Stimulated activated CD4-positive, alpha-beta T cell treated with anti-CD3 and anti-CD28 coated beads, TNF-alpha, amount 100 ng/mL, for 24 hours (primary cell): ENCODE data around the gene DPM1.
A peak's percentile ranks its signal among the peaks of the same experiment; 100 is the strongest.

Source experiments
- DNase-seq, 3 experiments: peaks; one replicate each; pipeline ENCODE4 v3.0.0-alpha.2; 2020; ENCODE audit warnings: low read depth in 3 of 3

Gene DPM1

DNA sequence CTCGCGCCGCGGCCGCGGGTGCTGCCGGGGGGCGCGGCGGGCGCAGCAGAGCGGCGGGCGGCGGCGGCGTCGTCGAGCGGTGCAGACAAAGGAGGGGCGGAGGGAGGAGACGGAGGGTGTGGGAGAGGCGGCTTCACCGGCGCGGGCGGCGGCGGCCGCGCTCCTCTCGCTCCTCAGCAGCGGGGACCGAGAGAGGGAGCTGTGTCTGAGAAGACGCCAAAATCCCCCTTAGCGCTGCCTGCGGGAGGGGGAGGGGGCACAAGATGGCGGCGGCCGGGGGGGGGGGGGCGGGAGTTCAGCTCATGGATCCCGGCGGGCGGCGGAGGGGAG lies 27.4 kb downstream of the DPM1 start:
- DNase-seq = no peak

DNA sequence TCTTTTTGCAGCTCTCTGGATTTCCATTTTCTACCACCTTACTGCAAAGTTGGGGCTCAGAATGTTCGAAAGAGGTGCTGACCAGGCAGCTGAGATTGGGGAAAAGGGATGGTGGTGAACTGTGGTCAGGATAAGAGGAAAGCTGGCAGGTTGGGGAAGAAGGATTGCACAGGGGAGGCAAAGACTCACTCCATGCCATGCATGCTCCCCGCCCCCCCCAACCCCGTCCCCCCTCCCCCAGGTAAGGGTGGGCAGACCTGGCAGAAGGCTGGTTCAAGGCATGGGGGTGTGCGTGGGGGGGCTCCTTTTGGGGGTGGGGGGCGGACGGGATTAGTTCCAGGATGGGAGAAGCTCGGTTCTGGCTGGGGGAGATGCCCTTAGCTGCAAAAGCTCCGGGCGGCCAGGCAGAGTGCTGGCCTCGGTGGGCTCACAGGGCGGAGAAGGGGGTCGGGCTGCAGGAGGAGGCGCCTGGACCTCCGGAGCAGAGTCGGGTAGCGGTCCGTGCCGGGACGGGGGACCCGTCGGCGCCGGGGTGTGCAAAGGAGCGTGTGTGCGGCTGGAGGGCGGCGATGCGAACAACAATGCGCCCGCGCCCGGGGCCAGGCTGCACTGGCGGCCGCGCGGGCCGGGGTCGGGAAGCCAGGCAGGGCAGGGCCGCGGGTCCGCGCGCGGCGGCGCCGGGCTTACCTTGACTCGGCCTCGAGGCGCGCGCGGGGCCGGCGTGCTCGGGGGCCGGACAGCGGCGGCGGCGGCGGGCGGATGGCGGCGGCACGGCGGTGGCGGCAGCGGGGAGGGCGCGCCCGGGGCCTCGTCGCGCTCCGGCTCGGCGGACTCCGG lies 28.0 kb downstream of the DPM1 start:
- peak in 1 of 3 experiments; percentile 18 for DNase-seq

DNA sequence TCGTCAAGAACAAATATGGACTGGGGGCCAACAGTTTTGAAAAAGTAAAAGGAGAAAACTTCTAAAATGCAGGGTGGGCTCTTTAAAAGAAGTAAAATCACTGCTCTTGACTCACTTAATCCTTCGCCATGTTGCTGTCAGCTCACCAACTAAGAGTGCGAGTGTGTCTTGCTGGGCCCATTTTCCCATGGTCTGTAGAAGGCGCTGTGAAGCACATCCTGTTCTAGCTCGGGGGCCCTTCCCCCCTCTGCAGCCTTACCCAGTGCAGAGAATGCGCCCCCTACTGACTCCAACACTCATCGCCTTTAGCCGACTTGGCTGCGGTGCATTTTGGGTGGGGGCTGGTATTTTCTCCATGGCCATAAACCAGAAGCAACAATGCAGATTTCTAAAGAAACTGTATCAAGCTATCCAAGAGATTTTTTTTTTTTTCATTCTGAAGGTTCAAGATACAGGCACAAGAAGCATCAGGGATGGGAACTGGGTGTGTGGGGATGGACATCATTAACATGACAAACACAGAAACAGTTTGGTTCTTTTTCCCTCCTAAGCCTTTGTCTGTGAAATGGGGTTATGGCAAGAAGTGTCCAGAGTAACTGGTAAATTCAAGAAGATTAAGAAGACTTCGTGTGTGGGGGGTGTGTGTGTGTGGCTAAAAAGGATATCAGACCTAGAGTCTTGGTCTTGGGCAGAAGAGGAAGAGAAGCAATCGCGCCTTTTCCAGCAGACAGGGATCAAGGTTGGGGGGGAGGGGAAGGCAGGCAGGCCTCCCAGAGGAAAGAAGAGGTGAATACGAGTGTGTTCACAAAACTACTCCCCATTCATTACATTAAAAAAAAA lies 28.8 kb downstream of the DPM1 start:
- DNase-seq = peak; percentile 83 to 91 (median 89)

DNA sequence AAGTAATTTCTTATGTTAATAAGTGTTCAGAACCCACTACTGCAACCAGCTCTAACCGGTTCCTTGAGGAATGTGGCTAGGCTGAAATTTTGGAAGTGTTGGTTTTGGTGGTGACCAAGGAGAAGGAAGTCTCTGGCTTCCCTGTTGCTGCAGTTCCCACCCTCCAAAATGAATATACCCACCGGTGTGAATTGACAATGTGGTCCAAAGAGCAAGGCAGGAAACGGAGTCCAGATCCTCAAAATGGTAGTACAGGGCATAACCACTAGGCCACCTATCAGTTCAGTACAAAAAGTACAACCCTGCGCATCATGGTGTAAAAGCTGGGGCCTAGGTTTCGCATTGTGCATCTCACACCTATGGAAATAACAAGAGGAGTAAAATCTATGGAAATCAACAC lies 29.9 kb downstream of the DPM1 start:
- DNase-seq = no peak

DNA sequence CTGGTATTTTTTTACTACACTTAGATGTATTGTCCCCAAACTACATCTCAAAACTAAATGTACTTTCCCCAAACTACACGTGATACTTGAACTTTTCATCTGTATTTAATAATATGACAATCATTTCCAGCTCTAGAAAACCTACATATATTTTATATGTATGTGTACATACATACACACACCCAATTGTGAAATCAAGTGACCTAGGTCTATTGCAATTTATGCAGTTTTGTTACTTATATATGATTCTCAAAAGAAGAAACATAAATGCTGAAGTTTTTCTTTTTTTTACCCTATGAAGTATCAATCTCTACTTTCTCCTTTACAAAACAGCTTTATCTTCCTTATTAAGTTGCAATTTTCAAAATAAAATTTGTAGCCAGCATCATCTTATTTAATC lies 31.8 kb downstream of the DPM1 start:
- DNase-seq = no peak

DNA sequence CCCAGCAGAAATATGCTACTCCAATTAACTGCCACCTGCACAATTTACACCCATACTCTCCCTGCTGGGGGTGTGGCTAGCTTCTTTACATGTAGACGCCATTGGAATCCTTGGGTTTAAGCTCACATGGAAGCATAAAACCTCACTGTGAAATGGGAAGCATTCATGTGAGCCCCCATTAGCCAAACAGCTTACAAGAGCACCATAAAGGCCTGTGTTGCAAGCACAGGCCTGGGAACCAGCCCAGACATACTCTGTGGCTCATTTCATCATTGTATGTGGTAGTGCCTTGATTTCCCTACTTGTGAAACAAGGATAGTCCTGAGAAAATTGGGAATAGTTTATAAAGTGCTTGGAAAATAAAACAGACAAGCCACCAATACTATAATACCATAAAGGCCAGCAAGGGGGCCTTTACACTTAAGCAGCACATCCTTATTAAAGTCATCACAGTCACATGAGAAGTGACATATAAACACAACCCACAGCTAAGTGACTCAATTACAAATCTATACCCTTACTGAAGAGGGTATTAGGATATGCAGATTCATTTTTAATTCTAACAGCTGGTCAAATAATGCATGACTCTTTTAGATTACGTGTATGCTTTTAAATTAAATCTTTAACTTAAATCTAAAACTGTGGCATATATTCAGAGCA lies 33.9 kb downstream of the DPM1 start:
- no peak for DNase-seq

DNA sequence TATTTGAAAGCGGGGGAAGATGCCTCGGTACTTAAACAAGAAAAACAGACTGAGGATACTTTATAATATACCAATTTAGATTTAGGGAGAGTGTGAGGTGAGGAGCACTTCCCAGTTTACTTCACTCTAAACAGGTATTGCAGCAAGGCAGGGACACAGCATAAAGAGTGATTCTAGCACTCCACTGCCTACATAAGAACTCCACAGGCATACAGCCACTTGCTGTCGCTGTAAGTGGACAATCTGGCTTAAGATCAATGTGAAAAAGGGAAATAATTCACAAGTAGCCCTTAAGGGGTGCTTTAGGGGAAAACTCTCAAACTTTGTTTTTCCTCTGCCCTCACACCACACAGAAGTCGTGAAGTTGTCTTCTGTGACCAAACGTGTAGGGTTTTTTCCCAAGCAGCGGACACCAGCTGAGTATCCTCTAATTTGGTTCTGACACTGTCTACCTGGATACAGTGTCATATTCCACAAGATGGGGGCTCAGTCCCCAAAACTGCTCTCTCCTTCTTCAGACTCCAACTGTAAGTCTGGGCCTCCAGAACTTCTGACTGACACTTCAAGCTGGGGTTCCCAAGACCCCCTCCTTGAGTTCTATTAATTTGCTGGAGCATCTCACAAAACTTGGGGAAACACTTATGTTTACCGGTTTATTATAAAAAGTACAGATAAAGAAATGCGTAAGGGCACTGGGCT lies 36.4 kb downstream of the DPM1 start:
- DNase-seq = no peak

DNA sequence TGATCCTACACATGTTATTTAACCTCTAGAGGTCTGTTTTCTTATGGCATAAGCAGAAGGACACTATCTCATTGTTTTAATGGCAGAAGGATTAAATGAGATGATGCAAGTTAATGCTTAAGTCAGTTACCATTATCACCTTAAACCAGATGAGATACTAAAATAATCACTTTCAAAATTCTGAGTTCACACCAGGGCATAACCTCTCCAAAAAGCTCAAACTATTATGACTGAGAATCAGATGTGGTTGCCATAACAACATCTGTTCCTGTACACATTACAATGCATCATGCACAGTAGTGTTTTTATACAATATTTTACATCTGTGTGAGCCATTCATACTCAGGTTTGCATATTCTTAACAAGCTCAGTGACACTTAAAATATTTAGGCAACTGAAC lies 37.3 kb downstream of the DPM1 start:
- DNase-seq = no peak

DNA sequence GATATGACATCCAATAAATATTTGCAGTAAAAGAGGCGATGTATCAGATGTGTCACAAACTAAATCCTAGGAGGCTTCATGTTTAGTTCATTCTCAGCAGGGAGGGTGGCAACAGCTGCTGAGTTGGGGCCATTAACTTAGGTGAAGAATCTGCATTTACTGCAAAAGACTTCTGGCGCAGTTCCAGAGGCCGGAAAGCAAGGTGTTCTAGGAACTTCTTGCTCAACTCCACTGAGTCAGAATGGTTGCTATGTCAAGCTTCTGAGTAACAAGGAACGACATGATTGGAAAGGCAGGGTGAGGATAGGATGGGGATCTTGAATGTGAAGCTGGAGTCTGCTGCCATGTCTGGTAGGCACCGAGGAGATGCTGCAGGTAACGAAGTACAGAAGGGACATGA lies 38.8 kb downstream of the DPM1 start:
- DNase-seq = no peak

DNA sequence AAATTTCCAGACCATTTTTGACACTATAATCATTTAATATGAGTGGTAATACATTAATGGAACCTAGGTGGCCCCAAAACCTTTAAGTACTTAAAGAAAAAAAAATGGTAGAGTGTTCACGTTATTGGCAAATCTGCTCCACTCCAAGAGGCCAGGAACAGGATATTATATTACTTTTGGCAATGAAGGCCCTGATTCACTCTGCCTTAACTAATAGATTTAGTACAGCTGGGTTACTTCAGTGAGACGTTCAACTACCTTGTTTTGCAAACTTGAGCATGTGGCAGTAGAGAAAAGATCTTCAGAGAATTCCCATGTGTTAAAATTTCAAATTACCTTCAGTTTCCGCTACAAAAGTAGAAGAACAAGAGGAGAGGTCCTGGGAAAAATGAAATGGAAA lies 39.9 kb downstream of the DPM1 start:
- no peak for DNase-seq

DNA sequence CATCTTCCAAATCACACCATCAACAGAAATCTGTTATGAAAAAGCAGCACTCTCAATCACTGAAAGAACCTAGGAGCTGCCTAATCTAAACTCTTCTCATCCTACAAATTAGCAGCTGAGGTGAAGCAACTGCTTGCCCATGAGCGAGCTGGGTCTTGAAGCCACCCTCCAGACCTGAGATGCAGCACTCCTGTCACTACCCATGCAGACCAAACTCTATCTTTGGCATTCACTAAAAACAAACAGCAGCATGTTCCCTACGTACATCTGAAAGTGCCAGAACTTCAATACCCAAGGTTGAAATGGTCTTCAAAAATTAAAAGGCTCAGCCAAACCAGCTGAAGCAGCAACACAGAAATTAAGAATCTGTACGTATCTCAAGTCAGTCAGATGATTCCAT lies 41.4 kb downstream of the DPM1 start:
- no peak for DNase-seq

DNA sequence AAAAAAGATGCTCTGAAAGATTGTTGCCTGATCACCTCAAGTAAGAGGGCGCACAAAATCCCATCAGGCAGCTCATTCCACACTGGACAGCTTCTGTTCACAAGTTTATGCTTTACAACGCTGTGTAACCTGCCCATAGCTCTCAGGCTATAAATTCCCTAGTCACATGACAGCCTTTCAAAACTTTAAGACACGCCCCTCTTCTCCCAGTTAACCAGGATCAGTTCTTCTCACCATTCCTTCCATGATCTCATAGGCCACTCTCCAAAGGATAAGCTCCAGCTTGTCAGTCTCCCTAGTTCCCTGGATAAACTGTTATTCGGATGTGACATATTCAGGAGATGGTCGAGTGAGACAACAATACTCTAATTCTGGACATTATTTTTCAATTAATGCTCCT lies 42.1 kb downstream of the DPM1 start:
- no peak for DNase-seq

DNA sequence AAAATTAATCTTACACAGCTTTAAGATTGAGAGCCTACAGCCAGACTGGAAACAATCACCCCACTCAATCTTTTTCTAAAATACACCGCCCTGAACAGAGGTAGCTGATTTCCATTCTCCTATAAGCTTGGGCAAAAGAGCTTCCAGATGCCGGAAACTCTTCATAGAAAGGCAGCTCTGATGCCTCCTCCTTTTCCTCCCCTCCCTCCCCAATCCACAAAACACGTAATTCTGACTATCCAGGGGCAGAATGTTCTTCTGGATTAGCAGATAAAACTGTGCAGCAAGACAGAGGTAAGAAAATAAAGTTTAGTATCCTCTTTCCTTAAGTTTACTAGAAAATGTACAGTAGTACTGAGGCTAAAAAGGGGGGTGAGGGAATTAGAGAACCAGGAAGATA lies 42.9 kb downstream of the DPM1 start:
- DNase-seq = no peak

DNA sequence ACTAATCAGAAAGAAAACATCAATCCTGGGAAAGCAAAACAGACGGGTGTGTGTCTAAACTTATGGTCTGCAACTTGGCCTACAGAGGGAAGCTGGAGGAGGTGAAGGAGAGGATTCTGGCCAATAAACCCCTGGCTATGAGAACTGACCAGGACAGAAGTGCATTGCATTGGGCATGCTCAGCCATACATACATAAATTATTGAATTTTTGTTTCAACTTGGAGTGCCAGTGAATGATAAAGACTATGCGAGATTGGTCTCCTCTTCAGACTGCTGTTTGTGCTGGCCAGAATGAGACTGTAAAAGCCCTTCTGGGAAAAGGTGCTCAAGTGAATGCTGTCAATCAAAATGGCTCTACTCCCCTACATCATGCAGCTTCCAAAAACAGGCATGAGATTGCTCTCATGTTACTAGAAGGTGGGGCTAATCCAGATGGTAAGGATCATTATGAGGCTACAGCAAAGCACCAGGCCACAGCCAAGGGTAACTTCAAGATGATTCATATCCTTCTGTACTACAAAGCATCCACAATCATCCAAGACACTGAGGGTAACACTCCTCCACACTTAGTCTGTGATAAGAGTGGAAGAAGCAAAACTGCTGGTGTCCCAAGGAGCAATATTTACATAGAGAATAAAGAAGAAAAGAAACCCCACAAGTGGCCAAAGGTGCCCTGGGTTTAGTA lies 44.5 kb downstream of the DPM1 start:
- DNase-seq = no peak

DNA sequence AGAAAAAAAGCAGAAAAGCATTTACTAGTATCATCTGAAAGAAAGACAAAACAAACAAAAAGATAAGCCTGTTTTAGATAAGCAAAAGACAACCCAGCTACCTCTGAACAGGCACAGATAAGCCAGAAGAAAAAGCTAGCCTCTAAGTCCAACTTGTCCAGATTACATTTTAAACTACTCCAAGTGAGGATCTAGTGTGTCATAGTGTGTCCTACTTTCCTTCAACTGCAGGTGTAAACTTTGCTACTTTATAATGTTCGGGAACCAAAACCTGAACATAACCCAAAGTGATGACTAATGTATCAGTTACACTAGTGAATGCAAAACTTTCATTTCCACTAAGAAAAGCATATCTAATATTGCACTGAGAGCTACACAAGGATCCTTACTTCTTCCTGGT lies 46.6 kb downstream of the DPM1 start:
- DNase-seq = no peak

DNA sequence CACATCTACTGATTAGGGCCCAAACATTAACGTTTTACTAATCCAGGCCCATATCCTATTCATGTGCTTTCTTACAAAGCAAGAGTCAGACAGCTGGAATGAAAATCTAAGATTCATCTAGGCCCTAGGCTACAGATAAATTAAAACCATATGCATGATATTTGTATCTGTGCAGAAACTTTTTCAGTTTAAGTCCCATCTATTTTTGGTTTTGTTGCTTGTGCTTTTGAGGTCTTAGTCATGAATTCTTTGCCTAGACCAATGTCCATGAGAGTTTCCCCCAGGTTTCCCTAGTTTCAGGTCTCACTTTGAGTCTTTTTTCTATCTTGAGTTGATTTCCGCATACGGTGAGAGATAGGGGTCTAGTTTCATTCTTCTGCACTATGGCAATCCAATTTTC lies 47.3 kb downstream of the DPM1 start:
- DNase-seq = no peak

DNA sequence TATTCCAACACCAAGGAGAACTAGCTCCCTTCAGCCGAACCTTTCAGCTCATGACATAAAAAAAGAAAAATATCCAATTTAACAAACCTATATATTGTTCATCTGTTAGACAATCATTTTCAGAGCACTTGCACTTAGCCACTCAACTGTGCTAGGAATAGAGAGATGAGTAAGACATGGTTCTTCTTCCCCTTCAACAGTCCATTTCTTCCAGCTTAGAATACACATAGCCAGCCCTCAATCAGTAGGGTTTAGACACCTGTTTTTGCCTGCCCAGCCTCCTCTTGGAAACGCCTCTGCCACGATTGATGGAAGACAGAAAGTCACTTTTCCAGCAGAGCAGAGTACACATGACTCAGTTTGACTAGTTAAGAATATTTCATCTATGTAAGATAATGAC lies 48.9 kb downstream of the DPM1 start:
- no peak for DNase-seq

DNA sequence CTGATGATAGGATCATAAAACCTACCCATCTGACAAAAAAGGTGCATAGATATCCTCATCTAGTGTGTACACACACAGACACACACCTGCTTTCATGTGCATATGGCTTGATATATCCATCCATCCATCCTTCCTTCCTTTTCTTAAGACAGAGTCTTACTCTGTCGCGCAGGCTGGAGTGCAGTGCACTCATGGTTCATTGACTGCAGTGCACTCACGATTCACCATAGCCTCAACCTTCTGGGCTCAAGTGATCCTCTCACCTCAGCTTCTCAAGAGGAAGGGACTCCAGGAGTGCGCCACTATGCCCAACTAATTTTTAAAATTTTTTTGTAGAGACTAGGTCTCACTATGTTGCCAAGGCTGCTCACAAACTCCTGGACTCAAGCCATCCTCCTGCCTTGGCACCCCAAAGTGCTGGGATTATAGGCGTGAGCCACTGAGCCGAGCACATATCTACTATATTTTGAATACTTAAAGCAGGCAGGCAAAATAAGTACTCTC lies 54.2 kb downstream of the DPM1 start:
- DNase-seq = no peak

DNA sequence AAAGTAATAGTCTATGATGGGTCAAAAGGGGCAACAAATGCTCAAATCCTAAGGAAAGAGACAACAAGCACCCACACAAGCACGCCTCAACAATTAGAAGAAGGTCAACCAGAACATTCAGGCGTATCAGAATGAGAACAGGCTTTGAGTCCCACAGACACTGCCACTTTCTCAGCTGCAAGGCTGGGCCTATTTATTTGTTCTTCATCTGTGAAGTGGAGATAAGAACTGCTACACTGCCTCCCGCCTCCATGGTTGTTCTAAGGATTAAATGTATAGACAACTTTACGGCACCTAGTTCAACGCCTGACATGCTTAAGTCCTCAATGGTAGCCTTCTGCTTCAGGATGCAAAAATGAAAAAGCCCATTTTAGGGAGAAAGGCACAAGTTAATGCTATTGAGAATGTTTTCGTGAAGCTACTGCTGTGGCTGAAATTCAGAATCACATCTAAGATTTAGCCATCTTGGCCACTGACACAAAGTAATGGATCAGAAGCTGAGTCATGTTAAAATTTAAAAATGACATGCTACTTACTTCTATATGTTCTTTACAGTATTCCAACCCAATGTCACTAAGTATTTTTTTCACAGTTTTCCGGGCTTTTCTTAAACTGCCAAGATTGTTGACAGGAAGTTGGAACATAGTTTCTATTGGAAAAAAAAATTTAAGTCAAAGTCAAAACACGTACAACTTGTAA lies 54.8 kb downstream of the DPM1 start:
- DNase-seq = no peak

DNA sequence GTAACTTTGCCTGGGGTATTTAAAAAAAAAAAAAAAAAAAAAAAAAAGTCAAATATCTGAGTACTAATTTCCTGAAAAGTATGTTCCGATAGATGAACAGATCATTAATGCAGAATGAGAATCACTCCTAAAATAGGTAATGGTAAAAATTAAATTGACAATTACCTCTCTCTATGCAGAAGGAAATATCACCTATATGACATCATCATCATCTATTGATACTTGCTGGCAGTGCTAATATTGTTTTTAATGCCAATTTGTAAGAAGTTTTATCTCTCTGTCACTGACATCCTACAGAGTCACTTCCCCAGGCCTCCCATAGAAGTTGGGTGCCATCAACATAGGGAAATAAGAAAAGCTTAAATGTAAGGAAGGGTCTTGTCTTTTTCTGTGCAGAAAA lies 57.0 kb downstream of the DPM1 start:
- no peak for DNase-seq

DNA sequence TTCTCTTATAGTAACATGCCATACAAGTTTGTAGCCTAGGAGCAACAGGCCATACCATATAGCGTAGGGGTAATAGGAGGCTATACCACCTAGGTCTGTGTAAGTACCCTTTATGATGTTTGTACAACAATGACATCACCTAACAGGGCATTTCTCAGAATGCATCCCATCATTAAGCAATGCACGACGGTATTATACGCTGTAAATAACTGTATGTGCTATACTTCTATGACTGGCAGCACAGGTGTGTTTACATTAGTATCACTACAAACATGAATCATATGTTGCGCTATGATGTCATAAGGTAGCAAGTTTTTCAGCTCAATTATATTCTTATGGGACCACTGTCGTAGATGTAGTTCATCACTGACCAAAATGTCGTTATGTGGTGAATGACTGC lies 58.1 kb downstream of the DPM1 start:
- DNase-seq = no peak
